A549 (cell line): ENCODE measurements around the gene COL19A1.

Experiments used
- MAZ ChIP-seq: fragments of 150-350 bp; IDR thresholded peaks from 2 replicates; pipeline ENCODE4 v1.6.1; 2014; ENCODE audit warnings: antibody characterized with exemption, low read depth, low read length, borderline replicate concordance
- TF ChIP-seq, protein P1 (sequence below): fragments of >200 bp; sonication (Bioruptor Twin); formaldehyde crosslinking; IDR thresholded peaks from 3 replicates; pipeline ENCODE4 v1.5.1; 2016

DNA sequence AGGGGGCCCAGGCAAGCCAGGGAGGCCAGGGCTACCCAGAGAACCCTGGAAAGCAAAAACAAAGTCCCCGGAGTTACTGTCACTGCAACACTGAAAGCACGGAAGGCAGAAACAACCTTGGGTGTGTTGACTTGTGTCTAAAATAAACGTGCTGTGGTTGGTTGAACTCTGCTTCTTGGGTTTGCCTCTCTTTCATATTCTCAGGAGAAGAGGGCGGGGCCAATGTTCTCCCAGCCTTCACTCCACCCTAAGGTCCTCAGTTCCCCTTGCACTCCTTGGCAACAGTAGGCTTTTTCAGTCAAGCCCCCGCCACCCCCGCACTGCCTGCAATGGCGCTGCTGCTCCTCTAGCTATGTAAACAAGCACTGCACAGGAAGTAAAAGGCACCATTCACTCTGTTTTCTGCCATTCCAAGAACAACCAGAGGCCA is 375.6 kb downstream of the COL19A1 start:
- TF ChIP-seq, protein P1, sequence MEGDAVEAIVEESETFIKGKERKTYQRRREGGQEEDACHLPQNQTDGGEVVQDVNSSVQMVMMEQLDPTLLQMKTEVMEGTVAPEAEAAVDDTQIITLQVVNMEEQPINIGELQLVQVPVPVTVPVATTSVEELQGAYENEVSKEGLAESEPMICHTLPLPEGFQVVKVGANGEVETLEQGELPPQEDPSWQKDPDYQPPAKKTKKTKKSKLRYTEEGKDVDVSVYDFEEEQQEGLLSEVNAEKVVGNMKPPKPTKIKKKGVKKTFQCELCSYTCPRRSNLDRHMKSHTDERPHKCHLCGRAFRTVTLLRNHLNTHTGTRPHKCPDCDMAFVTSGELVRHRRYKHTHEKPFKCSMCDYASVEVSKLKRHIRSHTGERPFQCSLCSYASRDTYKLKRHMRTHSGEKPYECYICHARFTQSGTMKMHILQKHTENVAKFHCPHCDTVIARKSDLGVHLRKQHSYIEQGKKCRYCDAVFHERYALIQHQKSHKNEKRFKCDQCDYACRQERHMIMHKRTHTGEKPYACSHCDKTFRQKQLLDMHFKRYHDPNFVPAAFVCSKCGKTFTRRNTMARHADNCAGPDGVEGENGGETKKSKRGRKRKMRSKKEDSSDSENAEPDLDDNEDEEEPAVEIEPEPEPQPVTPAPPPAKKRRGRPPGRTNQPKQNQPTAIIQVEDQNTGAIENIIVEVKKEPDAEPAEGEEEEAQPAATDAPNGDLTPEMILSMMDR, result no peak
- TF ChIP-seq MAZ, result no peak
